ENCODE results near the gene RASSF4.

Gene RASSF4

DNA sequence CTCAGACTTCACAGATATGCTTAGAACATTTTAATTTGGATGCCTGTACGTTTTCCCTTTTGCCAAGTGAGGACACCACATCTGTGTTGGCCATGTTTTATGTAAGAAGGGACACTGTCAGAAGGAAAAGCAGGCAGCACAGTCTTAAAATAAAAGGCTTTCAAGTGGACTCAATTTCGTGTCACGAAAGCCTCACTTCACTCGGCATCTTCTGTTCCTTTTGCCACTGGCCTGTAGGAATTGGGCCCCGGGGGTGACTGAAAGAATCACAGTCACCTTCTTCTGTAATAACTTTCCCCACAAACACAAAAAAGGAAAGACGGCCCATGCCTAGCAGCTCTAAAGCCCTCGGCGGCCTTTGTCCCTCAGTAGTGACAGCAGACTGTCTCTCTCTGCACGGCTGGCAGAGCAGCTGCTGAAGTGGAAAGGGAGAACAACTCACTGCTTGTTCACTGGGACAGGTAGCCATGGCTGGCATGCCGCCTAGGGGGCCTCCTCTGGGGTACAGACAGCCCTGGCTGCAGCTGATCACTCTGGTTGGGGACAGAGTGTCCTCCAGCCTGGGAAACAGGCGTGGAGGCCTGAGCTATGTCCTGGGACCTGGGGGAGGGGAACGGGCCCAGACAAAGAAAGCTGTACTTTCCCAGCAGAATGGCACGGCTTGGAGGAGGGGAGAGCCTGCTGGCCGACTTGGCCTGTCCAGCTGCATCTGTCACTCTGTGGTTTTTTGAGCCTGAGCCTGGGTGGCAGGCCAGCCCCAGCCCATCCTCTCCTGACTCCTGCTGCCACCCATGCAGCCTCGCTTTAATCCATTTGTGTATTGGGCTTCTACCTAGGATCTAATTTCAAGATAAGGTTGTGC is 4.4 kb downstream of the RASSF4 start:
- DNase-seq: no peak

DNA sequence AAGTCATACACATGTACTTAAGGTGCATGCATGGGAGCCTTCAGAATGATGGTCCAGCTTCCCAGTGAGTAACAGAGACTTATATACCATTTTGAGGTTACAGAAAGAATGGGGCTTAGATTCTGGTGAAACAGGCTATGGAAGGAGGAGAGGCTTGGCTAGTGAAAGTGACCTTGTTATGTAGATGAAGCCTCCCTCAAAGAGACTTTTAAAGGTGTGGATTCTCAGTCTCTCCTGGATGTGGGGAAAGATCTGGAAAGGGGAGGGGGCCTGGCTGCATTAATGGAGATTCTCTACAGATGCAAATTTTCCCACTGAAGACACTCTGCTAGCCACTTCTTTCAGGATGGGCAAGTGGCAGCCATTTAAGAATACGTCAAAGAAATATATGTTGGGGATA is 5.5 kb downstream of the RASSF4 start:
- DNase-seq: no peak

GRCh38 chr10:44965651-44966097 is 6.1 kb downstream of the RASSF4 start:
- no peak for DNase-seq

DNA sequence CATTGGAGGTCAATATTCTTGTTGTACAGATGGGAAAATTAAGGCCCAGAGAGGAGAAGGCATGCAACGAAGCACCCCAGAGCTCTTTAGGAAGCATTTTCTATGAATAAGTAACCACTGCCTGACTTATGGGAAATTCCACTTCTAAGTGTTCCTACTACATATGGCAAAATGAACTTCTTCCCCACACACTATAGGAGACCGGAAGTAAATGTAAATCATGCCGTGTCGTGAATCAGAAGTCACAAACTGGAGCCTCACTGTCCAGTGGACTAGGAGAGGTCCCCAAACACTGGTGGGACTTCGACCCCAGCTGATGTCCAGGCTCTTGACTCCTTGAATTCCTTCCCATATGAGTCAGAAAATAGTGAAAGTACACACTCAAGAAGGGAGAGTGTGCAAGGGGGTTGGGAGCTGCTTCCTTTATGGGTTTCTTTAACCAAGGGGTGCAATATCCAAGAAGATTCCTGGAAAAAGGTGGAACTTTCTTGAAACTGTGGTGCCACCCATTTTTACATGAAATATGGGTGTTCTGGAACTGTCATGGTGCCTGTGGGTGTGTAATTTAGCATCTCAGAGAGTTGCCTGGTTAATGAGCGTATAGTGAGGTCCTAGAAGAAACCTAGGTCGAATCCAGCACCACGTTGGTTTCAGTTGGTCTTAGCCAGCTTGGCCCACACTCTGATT is 6.7 kb downstream of the RASSF4 start:
- peak; percentile 22 for DNase-seq

GRCh38 chr10:44966816-44967509 is 7.4 kb downstream of the RASSF4 start:
- DNase-seq: peak; percentile 15

DNA sequence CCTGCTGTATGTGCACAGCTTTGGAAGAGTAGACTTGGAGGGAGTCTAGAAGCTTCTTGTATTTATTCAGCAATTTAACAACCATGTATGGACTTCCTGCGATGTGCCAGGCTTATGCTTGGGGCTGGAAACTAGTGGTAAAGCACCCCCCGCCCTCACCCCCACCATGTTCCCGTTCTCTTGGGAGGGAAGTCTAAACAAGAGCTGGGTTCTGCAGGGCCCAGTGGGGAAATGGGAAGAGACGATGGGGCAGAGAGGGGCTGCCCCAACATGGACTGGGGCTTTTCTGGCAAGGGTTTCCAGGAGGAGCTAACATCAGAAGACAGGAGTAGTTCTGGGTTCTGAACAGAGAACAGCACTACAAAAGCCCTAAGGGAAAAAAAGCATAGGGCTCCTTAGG is 8.0 kb downstream of the RASSF4 start:
- DNase-seq: no peak

DNA sequence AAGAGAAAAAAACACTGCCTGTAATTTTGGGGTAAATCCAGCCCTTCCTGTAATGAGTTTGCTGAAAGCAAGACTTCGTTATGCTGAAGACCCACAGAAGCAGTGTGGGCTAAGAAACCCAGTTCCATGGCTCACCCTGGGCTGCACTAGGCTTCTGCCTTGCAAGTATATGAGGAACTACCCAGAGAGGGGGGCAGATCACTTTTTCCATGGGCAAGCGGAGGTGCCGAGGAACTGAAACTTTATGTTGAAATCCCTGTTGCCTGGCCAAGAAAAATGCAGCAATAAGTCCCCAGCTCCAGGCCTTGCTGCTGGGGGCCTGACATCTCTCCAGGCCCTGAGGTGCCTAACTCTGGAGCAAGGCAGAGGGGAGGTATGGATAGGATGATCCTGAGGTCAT is 8.5 kb downstream of the RASSF4 start:
- DNase-seq: no peak

GRCh38 chr10:44968500-44969400 is 9.1 kb downstream of the RASSF4 start:
- no peak for DNase-seq

DNA sequence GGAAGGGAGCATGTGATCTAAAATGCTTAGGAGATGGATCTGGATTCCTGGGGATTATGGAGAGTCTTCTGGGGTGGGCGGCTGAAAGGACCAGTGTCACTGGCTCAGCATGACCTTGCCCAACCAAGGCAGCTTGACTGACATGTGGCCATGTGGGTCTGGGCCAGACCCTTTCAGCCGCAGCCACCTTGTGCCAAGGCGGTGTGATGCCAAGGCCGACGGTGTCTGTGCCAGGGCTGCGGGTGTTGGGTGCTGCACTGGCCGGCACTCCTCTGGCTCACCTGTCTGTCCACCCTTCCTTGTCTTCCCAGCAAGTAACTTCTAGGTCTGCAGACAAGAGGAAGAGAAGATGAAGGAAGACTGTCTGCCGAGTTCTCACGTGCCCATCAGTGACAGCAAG is 10.3 kb downstream of the RASSF4 start:
- DNase-seq: no peak

- DNase-seq: no peak
Observed at GRCh38 chr10:44970812-44971395, 11.3 kb downstream of the RASSF4 start.

DNA sequence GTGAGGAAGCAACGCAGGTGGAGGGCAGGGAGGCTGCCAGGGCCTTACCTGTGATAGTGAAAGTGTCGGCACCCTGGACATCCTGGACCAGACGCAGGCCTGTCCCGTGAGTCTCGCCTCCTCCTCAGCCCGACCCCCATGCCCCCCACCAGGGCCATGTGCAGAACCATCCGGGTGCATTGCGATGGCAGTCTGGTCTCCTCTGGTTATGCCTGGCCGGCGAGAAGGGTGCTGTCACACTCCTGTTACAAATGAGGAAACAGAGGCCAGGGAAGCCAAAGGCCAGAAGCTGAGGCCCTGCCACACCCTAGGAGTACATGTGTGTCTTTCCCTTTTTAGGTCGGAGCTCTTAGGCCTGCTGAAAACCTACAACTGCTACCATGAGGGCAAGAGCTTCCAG is 11.8 kb downstream of the RASSF4 start:
- DNase-seq: no peak

DNA sequence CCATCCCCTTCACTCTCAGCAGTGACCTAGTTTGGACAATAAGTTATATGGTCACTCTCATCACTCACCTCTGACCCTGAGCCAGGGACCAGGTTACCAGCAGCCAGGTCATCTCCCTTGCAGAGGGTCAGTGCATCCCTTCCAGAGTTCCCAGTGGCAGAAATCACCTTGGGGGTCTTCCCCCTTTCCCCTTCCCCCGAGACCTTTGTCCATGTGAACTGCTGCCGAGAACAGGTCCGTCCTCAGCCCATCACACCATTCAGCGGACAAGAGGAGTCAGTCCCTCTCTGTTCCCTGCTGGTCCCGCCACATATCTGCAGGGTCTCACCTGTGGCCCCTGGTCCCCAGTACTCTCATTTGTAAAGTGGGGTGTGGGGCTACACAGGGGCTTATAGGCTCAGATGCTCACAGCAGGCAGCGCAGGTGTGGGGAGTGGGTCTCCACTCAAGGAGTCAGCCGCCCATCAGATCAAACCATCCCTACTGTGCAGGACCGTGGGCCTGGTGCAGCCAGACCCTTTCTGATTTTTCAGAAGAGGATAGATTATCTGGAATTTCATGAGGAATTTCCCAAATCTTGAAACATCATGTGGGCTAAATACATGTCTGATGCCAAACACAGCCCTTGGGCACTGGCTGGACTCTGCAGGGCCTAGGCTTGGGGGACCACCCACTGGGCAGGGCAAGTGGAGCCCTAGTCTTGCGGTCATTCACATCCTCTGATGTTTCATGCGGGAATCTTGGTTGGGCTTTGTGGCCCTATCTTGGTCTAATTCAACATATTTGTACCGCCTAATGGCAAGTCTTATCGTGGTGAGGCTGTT is 12.5 kb downstream of the RASSF4 start:
- no peak for DNase-seq

GRCh38 chr10:44972874-44973306 is 13.3 kb downstream of the RASSF4 start:
- DNase-seq: no peak

GRCh38 chr10:44973323-44974081 is 13.9 kb downstream of the RASSF4 start:
- no peak for DNase-seq

- no peak for DNase-seq
Observed at GRCh38 chr10:44974082-44974627, 14.6 kb downstream of the RASSF4 start.

- DNase-seq: peak; percentile 91
Observed at GRCh38 chr10:44974628-44975430, 15.2 kb downstream of the RASSF4 start.

DNA sequence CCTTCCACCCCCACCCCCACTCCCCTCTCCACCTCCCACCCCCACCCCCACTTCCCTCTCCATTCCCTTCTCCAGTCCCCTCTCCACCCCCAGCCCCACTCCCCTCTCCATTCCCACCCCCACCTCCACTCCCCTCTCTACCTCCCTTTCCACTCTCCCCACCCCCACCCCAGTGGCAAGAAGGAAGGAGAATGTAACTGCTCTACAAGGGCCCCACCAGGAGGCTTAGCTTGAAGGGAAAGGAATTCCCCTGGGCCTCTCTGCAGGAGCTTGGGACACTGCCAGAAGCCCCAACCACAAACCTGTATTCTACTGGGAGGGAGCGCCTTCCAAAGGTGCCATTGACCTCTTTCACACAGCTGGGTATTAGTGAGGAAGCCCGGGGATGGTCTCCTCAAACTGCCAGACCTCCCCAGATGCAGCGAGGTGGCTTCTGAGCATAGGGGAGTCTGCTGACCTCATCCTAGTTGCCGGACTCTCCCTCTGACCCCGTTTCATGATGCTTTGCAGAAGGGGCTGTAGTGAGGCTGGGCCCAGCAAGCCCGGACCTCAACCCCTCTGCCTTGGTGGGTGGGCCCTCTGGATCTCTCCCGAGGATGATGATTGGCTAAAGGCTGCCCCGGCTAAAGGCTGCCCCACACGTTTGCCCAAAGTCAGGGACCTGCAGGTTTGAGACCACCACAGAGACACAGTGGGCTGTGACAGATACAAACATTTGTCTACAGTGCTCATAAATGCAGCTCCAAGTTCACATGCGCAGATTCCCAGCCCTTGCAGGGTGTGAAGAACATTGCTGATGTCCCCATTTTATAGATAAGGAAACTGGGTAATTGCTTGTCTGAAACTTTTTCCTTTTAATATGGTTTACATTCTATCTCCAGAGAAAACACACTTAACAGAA is 16.1 kb downstream of the RASSF4 start:
- DNase-seq: no peak

Data from activated CD8-positive, alpha-beta memory T cell treated with anti-CD3 and anti-CD28 coated beads, Interleukin-2, amount 50 U/mL, for 48 hours (primary cell).